Measurements from ENCODE around the gene FAM219A.

The FAM219A gene

GRCh38 chr9:34463901-34464232 lies 5.5 kb upstream of the FAM219A start:
- peaks cover 11% of the 10 kb centered on the region for H3K27me3 ChIP-seq (ENCODE audit: insufficient read depth, insufficient read length)
- peaks cover 4% of the 10 kb centered on the region for H3K4me1 ChIP-seq (ENCODE audit: insufficient read depth, insufficient read length)
- H3K9me3 ChIP-seq (ENCODE audit: insufficient read depth, low read length), result no peaks in the 10 kb centered on the region
- no peak overlapping the region for H3K9ac ChIP-seq (ENCODE audit: insufficient read length, low read depth)
- no peaks in the 10 kb centered on the region for H3K36me3 ChIP-seq (ENCODE audit: insufficient read depth, insufficient read length, low read length)
- no peak for TF ChIP-seq YY1 (IDR thresholded peaks at IDR 0.05; ENCODE audit: insufficient read depth, insufficient read length)
- TF ChIP-seq SUZ12 (IDR thresholded peaks at IDR 0.05; ENCODE audit: extremely low read depth, insufficient read depth, insufficient read length), result no peak
- no peak for TF ChIP-seq ZNF274 (IDR thresholded peaks at IDR 0.05; ENCODE audit: low read depth, low read length)
- DNase-seq (ENCODE audit: low read depth, low spot score), result no peak
- H3K4me3 ChIP-seq (ENCODE audit: insufficient read length, low read depth), result no peak overlapping the region

DNA sequence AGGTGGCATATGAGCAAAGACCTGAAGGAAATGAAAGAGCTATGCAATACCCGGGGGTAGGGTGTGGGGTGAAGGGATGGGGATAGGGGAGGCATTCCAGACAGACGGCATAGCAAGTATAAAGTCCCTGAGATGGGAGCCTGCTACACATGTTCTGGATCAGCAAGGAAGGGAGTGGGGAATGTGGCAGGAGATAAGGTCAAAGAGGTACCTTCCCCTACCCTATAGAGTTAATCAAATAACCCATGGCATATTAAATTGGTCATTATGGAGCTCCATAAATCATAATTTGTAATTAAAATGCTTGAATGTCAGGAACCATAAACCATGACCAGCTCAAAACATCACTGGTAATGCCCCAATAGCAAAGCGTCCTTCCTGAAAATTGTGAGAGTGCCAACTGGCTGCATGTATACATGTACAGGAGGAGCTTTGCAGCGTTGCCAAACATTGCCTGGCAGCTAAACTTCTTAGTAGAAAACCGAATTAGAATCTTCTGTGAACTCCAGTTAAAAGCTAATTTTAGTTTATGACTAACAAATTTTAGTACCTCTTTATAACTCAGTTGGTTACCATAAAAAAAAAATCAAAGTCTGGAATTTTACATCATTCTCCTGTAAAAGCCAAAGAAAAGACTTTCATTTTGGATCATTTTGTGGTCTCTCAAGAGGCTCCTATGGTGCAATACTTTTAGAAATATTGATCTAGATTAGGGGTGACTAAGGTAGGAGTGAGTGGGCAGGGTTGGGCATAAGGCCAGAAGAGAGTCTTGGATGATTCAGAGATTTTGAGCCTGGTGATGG lies 4.9 kb upstream of the FAM219A start:
- no peaks in the 10 kb centered on the region for H3K9me3 ChIP-seq (ENCODE audit: insufficient read depth, low read length)
- H3K4me3 ChIP-seq (ENCODE audit: insufficient read length, low read depth), result no peak overlapping the region
- peaks cover 13% of the 10 kb centered on the region for H3K27me3 ChIP-seq (ENCODE audit: insufficient read depth, insufficient read length)
- no peak for DNase-seq (ENCODE audit: low read depth, low spot score)
- TF ChIP-seq YY1 (IDR thresholded peaks at IDR 0.05; ENCODE audit: insufficient read depth, insufficient read length) (no peak), ZNF274 (IDR thresholded peaks at IDR 0.05; ENCODE audit: low read depth, low read length) (no peak), SUZ12 (IDR thresholded peaks at IDR 0.05; ENCODE audit: extremely low read depth, insufficient read depth, insufficient read length) (no peak)
- no peak overlapping the region for H3K9ac ChIP-seq (ENCODE audit: insufficient read length, low read depth)
- peaks cover 6% of the 10 kb centered on the region for H3K4me1 ChIP-seq (ENCODE audit: insufficient read depth, insufficient read length)
- no peaks in the 10 kb centered on the region for H3K36me3 ChIP-seq (ENCODE audit: insufficient read depth, insufficient read length, low read length)

GRCh38 chr9:34459941-34460340 lies 1.6 kb upstream of the FAM219A start:
- H3K27me3 ChIP-seq (ENCODE audit: insufficient read depth, insufficient read length), result peaks cover 23% of the 10 kb centered on the region
- TF ChIP-seq ZNF274 (IDR thresholded peaks at IDR 0.05; ENCODE audit: low read depth, low read length) (no peak), YY1 (IDR thresholded peaks at IDR 0.05; ENCODE audit: insufficient read depth, insufficient read length) (no peak), SUZ12 (IDR thresholded peaks at IDR 0.05; ENCODE audit: extremely low read depth, insufficient read depth, insufficient read length) (no peak)
- no peak for DNase-seq (ENCODE audit: low read depth, low spot score)
- no peak overlapping the region for H3K4me3 ChIP-seq (ENCODE audit: insufficient read length, low read depth)
- H3K9me3 ChIP-seq (ENCODE audit: insufficient read depth, low read length), result no peaks in the 10 kb centered on the region
- H3K9ac ChIP-seq (ENCODE audit: insufficient read length, low read depth), result no peak overlapping the region
- peaks cover 4% of the 10 kb centered on the region for H3K4me1 ChIP-seq (ENCODE audit: insufficient read depth, insufficient read length)
- no peaks in the 10 kb centered on the region for H3K36me3 ChIP-seq (ENCODE audit: insufficient read depth, insufficient read length, low read length)

- no peaks in the 10 kb centered on the region for H3K9me3 ChIP-seq (ENCODE audit: insufficient read depth, low read length)
- H3K4me1 ChIP-seq (ENCODE audit: insufficient read depth, insufficient read length), result peaks cover 4% of the 10 kb centered on the region
- no peak overlapping the region for H3K9ac ChIP-seq (ENCODE audit: insufficient read length, low read depth)
- H3K27me3 ChIP-seq (ENCODE audit: insufficient read depth, insufficient read length), result peaks cover 23% of the 10 kb centered on the region
- no peak for DNase-seq (ENCODE audit: low read depth, low spot score)
- no peak overlapping the region for H3K4me3 ChIP-seq (ENCODE audit: insufficient read length, low read depth)
- TF ChIP-seq SUZ12 (IDR thresholded peaks at IDR 0.05; ENCODE audit: extremely low read depth, insufficient read depth, insufficient read length) (no peak), YY1 (IDR thresholded peaks at IDR 0.05; ENCODE audit: insufficient read depth, insufficient read length) (no peak), ZNF274 (IDR thresholded peaks at IDR 0.05; ENCODE audit: low read depth, low read length) (no peak)
- H3K36me3 ChIP-seq (ENCODE audit: insufficient read depth, insufficient read length, low read length), result no peaks in the 10 kb centered on the region
These were observed 986 bp upstream of the FAM219A start for GRCh38 chr9:34459356-34459755.

DNA sequence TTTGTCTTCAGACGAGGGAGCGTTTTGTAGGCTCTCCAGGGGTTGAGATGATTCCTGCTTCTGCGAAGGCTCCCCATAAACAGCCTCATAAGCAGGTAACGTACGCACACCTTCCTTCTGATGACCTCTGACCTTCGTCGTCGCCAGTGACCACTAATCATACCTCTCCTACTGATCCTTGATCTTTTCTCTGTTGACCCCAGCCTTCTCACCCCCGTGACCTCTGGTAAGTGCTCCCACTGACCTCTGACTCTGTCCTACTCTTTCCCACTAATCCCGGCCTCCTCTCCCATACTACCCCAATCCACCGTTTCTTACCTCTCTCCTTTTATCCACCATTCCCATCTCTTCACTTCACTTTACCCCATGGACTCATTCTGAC lies 580 bp upstream of the FAM219A start:
- H3K4me3 ChIP-seq (ENCODE audit: insufficient read length, low read depth), result peak overlapping the region; percentile 29
- TF ChIP-seq SUZ12 (IDR thresholded peaks at IDR 0.05; ENCODE audit: extremely low read depth, insufficient read depth, insufficient read length), result no peak
- no peak for TF ChIP-seq ZNF274 (IDR thresholded peaks at IDR 0.05; ENCODE audit: low read depth, low read length)
- no peak for TF ChIP-seq YY1 (IDR thresholded peaks at IDR 0.05; ENCODE audit: insufficient read depth, insufficient read length)
- H3K4me1 ChIP-seq (ENCODE audit: insufficient read depth, insufficient read length), result peaks cover 4% of the 10 kb centered on the region
- DNase-seq (ENCODE audit: low read depth, low spot score), result no peak
- no peaks in the 10 kb centered on the region for H3K9me3 ChIP-seq (ENCODE audit: insufficient read depth, low read length)
- H3K27me3 ChIP-seq (ENCODE audit: insufficient read depth, insufficient read length), result peaks cover 23% of the 10 kb centered on the region
- no peaks in the 10 kb centered on the region for H3K36me3 ChIP-seq (ENCODE audit: insufficient read depth, insufficient read length, low read length)
- peak overlapping the region; percentile 6 for H3K9ac ChIP-seq (ENCODE audit: insufficient read length, low read depth)

- Histone ChIP-seq H3K9me3 (ENCODE audit: insufficient read depth, low read length) (no peaks in the 10 kb centered on the region), H3K4me3 (ENCODE audit: insufficient read length, low read depth) (peak overlapping the region; percentile 89), H3K36me3 (ENCODE audit: insufficient read depth, insufficient read length, low read length) (no peaks in the 10 kb centered on the region), H3K27me3 (ENCODE audit: insufficient read depth, insufficient read length) (peaks cover 23% of the 10 kb centered on the region), H3K4me1 (ENCODE audit: insufficient read depth, insufficient read length) (peaks cover 4% of the 10 kb centered on the region), H3K9ac (ENCODE audit: insufficient read length, low read depth) (peak overlapping the region; percentile 93)
- peak; percentile 39 for DNase-seq (ENCODE audit: low read depth, low spot score)
- TF ChIP-seq ZNF274 (IDR thresholded peaks at IDR 0.05; ENCODE audit: low read depth, low read length) (no peak), YY1 (IDR thresholded peaks at IDR 0.05; ENCODE audit: insufficient read depth, insufficient read length) (no peak), SUZ12 (IDR thresholded peaks at IDR 0.05; ENCODE audit: extremely low read depth, insufficient read depth, insufficient read length) (no peak)
These were observed 931 bp downstream of the FAM219A start for GRCh38 chr9:34457266-34458012.

DNA sequence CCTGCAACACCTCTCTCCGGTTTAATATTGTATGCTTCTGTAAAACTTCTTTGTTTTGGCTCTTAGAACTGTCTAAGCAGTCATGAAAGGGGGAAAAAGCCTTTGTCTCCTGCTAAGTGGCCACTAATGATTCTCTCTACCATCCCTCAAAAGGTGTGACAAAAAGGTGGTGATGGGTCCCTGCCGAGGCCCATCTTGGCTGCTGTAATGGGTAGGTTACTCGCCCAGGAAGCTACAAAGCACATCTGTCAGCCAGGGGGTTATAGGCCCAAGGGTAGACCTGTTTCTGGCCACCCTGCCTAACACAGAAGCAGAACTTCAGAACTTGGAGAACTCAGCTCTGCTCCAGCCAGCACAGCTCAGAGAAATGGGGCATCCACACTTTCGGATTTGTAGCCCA lies 1.6 kb downstream of the FAM219A start:
- no peak for DNase-seq (ENCODE audit: low read depth, low spot score)
- peaks cover 23% of the 10 kb centered on the region for H3K27me3 ChIP-seq (ENCODE audit: insufficient read depth, insufficient read length)
- H3K9ac ChIP-seq (ENCODE audit: insufficient read length, low read depth), result peak overlapping the region; percentile 93
- H3K4me3 ChIP-seq (ENCODE audit: insufficient read length, low read depth), result peak overlapping the region; percentile 89
- TF ChIP-seq SUZ12 (IDR thresholded peaks at IDR 0.05; ENCODE audit: extremely low read depth, insufficient read depth, insufficient read length), result no peak
- TF ChIP-seq YY1 (IDR thresholded peaks at IDR 0.05; ENCODE audit: insufficient read depth, insufficient read length), result no peak
- no peak for TF ChIP-seq ZNF274 (IDR thresholded peaks at IDR 0.05; ENCODE audit: low read depth, low read length)
- H3K9me3 ChIP-seq (ENCODE audit: insufficient read depth, low read length), result no peaks in the 10 kb centered on the region
- H3K4me1 ChIP-seq (ENCODE audit: insufficient read depth, insufficient read length), result peaks cover 4% of the 10 kb centered on the region
- H3K36me3 ChIP-seq (ENCODE audit: insufficient read depth, insufficient read length, low read length), result no peaks in the 10 kb centered on the region
